Stimulated activated CD8-positive, alpha-beta memory T cell treated with anti-CD3 and anti-CD28 coated beads, Interleukin-2, amount 100 ng/mL, for 1 hour (primary cell): ENCODE results near the gene CLEC19A.

Experiments used
- DNase-seq, 2 donors: peaks; one replicate each; pipeline ENCODE4 v3.0.0-alpha.2; 2020; ENCODE audit warnings: low read depth in 2 of 2

The CLEC19A gene

DNA sequence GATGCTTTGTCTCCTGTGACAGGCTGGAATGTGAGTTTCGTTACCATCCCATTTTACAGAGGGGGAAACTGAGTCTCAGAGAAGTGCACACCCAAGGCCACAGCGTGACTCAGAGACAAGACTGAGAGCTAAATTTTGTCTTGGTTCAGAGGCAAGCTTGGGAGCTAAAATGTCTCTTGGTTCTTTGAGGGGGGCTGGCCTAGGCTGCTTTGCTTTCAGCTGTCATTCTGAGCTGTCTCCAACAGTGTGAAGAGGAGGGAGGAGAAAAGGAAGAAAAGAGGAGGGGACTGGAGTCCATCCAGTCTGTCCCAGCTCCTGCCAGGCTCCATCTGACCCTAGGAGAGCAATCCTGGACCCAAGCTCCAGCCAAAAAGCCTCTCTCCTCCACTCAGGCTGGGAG lies at the start of gene CLEC19A:
TSS of gene CLEC19A (plus strand) at position 301 of the 400 bp plus-strand sequence. CDS start 121 bp downstream, outside the sequence.
- DNase-seq: no peak

- no peak for DNase-seq
Measured at GRCh38 chr16:19235886-19236285, 49.6 kb upstream of the CLEC19A start.

DNA sequence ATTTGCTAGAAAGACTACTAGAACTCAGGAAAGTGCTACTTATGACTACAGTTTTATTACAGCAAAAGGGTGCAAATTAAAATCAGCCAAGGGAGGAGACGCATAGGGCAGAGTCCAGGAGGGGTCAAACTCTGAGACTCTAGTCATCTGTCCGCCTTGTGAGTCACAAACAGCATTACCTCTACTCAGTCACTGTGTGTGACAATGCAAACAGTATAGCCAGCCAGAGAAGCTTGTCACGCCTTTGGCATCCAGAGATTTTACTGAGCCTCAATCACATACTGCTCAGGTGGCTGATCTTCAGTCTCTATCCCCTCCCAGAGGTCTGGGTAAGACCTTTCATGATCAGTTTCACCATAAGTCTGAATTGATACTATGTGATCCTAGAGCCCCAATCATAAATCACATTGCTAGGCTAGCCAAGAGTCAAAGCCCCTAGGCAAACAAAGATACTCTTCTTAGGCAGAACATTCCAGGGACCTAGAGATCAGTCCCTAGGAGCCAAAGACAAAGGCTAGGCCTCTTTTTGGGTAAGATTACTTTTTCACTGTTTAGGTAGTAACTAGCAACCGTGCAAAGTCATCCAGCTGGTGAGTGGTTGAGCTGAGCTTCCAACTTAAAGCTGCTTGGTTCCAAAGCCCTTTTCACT lies 48.8 kb upstream of the CLEC19A start:
- DNase-seq: no peak

DNA sequence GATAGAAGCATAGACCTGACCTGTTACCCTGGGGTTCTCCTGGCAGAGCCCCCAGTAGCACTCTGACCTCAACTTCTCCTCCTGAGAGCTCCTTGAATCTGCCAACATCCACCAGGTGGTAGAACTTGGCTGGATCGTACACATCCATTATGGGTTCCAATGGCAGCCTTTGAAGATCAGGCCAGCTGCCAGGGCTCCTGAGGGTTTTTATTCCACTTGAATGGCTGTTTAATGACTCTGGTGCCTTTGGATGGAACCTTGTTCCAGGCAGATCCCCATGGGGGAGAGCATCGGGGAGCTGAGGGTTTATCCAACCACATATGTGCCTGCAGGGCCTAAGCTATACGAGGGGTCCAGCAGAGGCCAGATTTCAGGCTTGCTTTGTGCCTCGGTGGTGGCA lies 47.1 kb upstream of the CLEC19A start:
- DNase-seq: no peak

DNA sequence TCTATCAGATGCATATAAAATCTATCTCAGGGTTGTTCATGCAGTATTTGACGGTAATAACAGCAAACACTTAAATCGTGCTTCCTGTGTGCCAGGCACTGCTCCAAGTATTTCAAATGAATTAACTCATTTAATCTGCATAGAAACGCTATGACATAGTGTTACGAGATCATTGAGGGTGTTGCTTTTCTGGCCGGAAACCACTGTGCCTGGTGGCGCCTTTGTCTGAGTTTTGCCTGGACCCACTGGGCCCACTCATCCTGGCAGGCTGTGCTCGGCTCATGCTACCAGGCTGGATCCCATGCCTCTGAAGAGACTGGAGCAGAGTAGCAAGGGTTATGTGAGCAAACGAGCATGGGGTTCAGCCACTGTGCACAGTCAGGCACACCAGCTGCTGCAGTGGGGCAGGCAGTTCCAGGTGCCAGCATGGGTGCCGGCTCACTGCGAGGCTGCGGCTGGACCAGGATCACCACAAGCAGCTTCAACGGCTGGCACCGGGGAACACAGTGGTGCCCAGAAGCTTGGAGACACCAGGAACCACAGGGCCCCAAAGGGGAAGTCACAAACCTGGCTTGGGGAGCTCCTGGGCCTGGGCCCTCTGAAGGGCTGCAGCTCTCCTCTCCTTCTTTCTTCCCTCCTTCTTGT lies 45.9 kb upstream of the CLEC19A start:
- DNase-seq: no peak

DNA sequence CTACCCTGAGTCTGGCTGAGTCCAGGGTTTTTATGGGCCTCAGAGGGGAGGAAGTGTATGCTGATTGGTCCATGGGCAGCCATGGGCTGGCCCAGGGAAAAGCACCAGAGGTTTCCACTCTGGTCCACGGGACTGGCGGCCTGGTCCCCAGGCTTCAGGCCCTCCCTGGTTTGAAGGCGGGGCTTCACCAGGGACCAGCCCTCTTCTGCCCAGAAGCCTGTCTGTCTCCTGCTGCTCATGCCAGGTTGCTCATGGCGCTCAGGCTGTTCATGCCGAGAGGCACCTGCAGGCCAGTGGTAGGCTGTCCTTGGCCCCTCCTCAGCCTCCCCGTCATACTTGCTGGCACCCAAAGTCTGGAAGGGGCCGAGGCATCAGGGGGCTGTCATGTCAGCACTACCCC lies 45.0 kb upstream of the CLEC19A start:
- DNase-seq: no peak

GRCh38 chr16:19241512-19241911 lies 44.0 kb upstream of the CLEC19A start:
- no peak for DNase-seq

DNA sequence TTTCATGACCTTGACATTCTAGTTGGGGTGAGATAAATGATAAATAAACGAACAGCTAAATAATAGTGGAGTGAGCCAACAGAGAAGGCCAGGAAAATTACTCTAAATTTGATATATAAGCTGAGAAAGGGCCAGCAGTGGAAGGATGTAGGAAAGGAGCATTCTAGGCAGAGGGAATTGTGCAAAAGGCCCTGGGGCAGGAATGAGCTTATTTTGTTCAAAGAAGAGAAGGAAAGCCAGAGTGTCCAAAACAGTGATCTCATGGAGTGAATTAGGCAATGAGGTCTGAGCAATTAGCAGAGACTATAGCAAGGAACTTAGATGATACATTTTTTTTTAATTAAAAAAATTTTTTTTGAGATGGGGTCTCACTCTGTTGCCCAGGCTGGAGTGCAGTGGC lies 43.3 kb upstream of the CLEC19A start:
- DNase-seq: no peak

DNA sequence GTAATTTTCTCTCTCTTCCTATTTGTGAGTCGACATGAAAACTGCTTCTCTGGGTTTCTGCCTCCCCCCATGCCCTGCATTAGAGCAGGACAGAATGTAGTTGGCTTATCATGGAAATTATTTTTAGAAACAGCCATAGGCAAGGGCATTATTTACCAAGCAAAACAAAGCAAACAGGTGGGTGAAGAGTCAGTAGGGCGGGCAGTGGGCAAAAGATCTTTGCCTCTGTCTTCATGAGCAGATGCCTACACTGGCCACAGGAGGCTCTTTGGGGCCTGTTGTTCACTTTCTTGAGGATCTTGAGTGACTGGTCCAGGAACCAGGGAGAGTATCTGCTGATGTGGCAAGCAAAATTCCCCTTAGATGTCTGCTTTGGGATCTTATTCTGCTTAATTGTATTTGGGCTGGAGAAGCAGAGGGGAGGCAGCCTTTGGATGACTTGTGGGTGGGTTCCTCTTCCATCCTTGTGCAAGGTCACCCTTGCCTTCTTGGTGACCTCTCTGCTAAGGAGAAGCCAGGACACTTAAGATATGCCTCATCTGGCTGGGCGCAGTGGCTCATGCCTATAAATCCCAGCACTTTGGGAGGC lies 42.5 kb upstream of the CLEC19A start:
- DNase-seq: no peak

DNA sequence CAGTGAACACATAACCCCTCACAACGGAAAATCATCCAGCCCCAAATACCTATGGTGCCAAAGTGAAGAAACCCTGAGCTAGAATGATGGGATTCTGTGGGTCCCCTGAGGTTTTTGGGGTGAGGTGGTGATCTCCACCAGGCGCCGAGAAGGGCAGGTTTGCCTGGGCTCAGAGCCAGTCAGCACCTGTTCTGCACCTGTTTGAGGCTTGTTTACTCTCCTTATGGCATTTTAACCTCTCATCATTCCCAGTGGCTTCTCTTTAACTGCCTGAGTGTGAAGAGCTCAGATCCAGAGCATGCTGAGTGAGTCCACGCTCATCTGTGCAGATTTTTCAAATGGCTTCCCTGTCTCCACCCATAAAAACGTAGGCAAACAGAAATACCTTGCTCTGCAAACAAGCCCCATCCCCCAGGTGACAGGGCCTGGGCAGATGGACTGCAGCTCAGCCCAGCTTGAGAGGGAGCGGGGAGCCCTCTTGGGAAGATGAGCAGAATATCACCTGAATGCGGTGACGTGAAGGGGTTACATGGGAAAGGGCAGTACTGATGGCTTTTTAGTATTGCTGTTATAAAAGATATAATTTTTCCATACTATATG lies 40.1 kb upstream of the CLEC19A start:
- DNase-seq: no peak

GRCh38 chr16:19252904-19253303 lies 32.6 kb upstream of the CLEC19A start:
- no peak for DNase-seq

GRCh38 chr16:19254611-19255010 lies 30.9 kb upstream of the CLEC19A start:
- DNase-seq: no peak

DNA sequence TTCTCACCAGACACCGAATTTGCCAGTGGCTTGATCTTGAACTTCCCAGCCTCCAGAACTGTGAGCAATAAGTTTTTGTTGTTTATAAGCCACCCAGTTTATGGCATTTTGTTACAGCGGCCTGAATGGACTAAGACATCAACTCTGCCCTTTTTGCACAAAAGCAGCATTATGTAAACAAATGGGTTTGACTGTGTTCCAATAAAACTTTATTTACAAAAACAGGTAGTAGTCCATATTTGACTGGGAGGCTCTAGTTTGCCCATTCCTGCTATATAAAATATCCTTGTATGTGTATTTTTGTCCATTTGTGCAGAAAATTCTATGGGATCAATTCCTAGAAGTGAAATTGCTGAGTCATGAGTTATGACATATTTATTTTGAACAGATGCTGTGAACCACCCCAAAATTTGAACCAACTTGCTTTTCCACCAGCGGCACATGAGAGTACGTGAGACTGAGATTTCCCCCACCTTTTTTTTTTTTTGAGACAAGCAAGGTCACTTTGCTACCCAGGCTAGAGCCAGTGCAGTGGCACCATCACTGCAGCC lies 21.3 kb upstream of the CLEC19A start:
- no peak for DNase-seq

- DNase-seq: no peak
Measured at GRCh38 chr16:19265380-19265930, 20.1 kb upstream of the CLEC19A start.

DNA sequence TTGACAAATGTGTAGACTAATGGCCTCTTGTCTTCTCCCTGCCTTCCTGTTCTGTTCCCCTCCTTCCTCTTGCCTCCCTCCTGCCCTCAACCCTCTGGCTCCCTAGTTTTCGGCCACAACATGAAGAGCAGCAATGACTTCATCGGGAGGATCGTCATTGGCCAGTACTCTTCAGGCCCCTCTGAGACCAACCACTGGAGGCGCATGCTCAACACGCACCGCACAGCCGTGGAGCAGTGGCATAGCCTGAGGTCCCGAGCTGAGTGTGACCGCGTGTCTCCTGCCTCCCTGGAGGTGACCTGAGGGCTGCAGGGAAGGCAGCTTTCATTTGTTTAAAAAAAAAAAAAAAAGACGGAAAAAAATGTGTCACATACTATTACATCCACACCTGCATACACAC lies 18.8 kb upstream of the CLEC19A start:
- no peak for DNase-seq

GRCh38 chr16:19269098-19269497 lies 16.4 kb upstream of the CLEC19A start:
- no peak for DNase-seq

- no peak for DNase-seq
Measured at GRCh38 chr16:19274165-19274797, 11.2 kb upstream of the CLEC19A start.

DNA sequence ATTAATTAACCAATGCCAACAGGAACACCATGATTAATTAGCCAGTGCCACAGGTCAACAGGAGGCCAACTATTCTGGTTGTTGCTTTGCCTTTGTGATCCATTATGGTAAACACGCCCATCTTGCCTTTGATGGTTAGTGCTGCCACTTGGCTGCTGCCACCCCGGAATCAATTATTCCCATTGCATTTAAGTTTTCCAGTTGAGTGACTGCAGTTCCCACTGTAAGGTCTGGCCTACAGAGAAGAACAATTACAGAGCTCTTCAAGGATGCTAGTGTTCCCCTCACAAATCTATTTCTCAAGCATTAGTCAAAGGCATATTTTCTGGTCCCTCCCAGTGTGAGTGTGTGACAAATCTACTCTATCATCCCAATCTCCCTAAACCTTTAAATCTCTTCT lies 7.1 kb upstream of the CLEC19A start:
- no peak for DNase-seq

GRCh38 chr16:19281246-19281645 lies 4.3 kb upstream of the CLEC19A start:
- no peak for DNase-seq

DNA sequence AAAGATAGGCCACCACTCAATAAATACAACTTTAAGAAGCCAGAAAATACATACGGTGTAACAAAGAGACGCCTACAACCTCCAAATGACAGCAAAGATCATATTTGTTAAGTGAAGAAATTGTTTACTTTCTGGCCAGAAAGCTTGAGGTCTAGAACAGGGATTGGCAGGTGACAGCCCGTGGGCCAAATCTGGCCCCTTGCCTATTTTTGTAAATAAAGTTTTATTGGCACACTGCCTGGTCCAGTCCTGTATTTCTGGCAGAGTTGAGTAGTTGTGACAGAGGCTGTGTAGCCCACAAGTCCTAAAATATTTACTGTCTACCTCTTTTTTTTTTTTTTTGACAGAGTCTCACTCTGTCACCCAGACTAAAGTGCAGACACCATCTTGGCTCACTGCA lies 3.4 kb upstream of the CLEC19A start:
- no peak for DNase-seq

DNA sequence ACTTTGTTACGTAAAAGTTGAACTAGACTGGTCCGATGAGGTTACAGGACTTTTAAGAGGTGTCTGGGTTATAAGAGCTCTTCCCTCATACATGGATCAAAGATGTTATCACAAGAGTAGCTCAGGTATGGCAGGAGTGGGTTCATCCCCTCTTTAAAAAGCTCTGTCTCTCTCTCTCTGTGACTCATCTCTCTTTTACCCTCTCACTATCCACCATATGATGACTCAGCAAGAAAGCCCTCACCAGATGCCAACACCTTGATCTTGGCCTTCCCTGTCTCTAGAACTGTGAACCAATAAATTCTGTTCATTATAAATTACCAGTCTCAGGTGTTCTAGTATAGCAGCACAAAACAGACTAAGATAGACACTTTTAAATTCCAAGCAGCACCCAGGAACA lies 1.9 kb upstream of the CLEC19A start:
- DNase-seq: no peak

GRCh38 chr16:19284207-19284606 lies 1.3 kb upstream of the CLEC19A start:
- DNase-seq: no peak
